GM12873 (cell line): ENCODE measurements around the gene NPHP4.

Source experiments
- CTCF ChIP-seq: IDR thresholded peaks from 2 replicates; pipeline ENCODE4 v1.5.1; 2012; ENCODE audit warnings: low read depth, mild to moderate bottlenecking, moderate library complexity, low read length, control low read depth; ENCODE audit not compliant: insufficient read depth; ENCODE audit errors: missing control alignments

NPHP4 gene

GRCh38 chr1:5891736-5892135 is 100.5 kb downstream of the NPHP4 start:
- no peak for TF ChIP-seq CTCF

GRCh38 chr1:5891137-5891536 is 101.1 kb downstream of the NPHP4 start:
- TF ChIP-seq CTCF = no peak

- TF ChIP-seq CTCF = no peak
These were observed 101.7 kb downstream of the NPHP4 start for GRCh38 chr1:5890346-5891106.

- TF ChIP-seq CTCF = no peak
These were observed 102.3 kb downstream of the NPHP4 start for GRCh38 chr1:5889901-5890300.

- no peak for TF ChIP-seq CTCF
These were observed 102.8 kb downstream of the NPHP4 start for GRCh38 chr1:5889462-5889861.

GRCh38 chr1:5888606-5889211 is 103.5 kb downstream of the NPHP4 start:
- TF ChIP-seq CTCF = no peak

- TF ChIP-seq CTCF = no peak
These were observed 104.3 kb downstream of the NPHP4 start for GRCh38 chr1:5887971-5888361.
